ENCODE data around the gene CDC20B. TPM values are rescaled to one million over a fixed set of nuclear protein-coding genes. Genes with fewer than 3 reads are reported as not detected.

CDC20B gene
- total RNA-seq, 2 experiments from 2014 or later: not detected

DNA sequence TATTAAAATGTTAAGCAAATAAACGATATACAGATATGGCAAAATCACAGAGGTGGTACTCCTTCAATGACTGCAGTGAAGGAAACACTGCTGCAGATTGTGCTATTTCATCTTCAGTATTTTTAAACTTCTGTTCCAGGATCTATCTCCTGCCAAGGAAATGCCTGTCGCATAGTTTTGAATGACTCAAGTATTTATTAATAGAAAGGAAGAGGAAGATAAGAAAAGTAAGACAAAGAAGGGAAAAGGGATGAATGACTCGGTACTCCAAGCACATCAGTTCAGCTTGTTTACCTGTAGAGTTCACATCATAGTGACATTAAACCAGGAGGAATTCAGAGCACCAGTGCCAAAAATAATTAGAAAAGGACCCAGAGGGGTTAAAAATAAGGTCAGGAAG lies 18.1 kb downstream of the CDC20B start:
- DNase-seq: no peak
- Mint-ChIP-seq H3K27me3 (peaks cover 7% of the 10 kb centered on the region), H3K9me3 (no peaks in the 10 kb centered on the region), H3K27ac (no peak overlapping the region), H3K4me1 (ENCODE audit: low read depth) (no peaks in the 10 kb centered on the region), H3K36me3 (no peaks in the 10 kb centered on the region), H3K4me3 (no peak overlapping the region)
- ChIA-PET POLR2A (no interaction called here), CTCF (no interaction called here)
- intact Hi-C loops (cut with micrococcal nuclease): no loop called here

DNA sequence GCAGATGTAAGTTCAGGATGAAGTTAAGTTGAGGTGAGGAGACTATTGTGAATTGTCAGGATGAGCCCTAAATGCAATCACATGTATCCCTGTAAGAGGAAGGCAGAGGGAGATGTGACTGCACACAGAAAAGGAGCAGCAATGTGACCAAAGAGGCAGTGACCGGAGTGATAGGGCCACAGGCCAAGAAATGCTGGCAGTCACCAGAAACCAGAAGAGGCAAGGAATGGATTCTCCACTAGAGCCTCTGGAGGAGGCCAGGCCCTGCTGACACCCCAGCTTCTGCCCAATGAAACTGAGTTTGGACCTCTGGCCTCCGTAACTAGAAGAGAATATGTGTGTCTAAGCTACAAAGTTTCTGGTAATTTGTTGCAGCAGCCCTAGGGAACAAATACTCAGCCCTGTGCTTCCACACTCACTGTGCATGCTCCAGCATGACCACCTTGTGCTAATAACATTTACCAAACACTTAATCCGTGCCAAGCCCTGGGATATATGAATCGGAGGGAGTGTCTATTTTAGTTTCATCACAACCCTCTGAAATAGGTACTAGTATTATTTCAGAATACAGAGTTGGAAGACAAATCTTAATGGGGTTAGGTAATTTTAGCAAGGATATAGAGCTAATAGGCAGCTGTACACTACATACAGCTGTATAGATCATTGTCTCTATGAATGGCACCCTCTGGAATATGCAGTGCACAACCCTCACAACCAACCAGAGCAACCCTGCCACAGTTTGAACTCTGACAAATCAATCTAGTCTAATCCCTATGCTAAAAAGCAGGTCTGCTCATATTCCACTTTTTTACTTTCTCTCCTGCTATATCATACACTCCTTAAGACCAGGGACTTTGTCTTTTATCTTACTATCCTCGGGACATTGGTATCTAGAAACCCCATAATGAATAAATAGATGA lies 20.8 kb downstream of the CDC20B start:
- Mint-ChIP-seq H3K9me3 (no peaks in the 10 kb centered on the region), H3K27ac (no peak overlapping the region), H3K4me1 (ENCODE audit: low read depth) (no peaks in the 10 kb centered on the region), H3K4me3 (no peak overlapping the region), H3K27me3 (peaks cover 8% of the 10 kb centered on the region), H3K36me3 (no peaks in the 10 kb centered on the region)
- POLR2A ChIA-PET: no interaction called here
- CTCF ChIA-PET: interaction anchor here (1.3 to 1.7 kb wide), 2 partner anchors 208 to 248 kb away, joined by 5 to 7 read pairs; no protein-coding TSS in a partner anchor
- DNase-seq: no peak
- intact Hi-C loops (cut with micrococcal nuclease): no loop called here

GRCh38 chr5:55149308-55149795 lies 23.6 kb downstream of the CDC20B start:
- Mint-ChIP-seq H3K9me3 (no peaks in the 10 kb centered on the region), H3K4me3 (no peak overlapping the region), H3K27ac (no peak overlapping the region), H3K27me3 (peaks cover 5% of the 10 kb centered on the region), H3K36me3 (no peaks in the 10 kb centered on the region), H3K4me1 (ENCODE audit: low read depth) (peaks cover 5% of the 10 kb centered on the region)
- DNase-seq: no peak
- ChIA-PET CTCF (interaction anchor here (1.0 to 2.2 kb wide), 3 partner anchors 10 to 243 kb away, joined by 8 to 11 read pairs (median 10); partner anchors contain the start of gene GPX8), POLR2A (no interaction called here)
- intact Hi-C loops (cut with micrococcal nuclease): no loop called here

- H3K4me3 Mint-ChIP-seq: no peak overlapping the region
- intact Hi-C loops (cut with micrococcal nuclease): loop anchor here (1.0 kb wide), 3 partner anchors 202 to 629 kb away; partner anchors contain the start of gene SNX18
- peak; percentile 89 for DNase-seq
- H3K4me1 Mint-ChIP-seq (ENCODE audit: low read depth): peaks cover 12% of the 10 kb centered on the region
- H3K36me3 Mint-ChIP-seq: no peaks in the 10 kb centered on the region
- no peaks in the 10 kb centered on the region for H3K9me3 Mint-ChIP-seq
- POLR2A ChIA-PET: no interaction called here
- H3K27ac Mint-ChIP-seq: no peak overlapping the region
- H3K27me3 Mint-ChIP-seq: peaks cover 1% of the 10 kb centered on the region
- CTCF ChIA-PET: interaction anchor here (0.6 to 9.2 kb wide), 37 partner anchors 11 to 647 kb away, joined by 3 to 147 read pairs (median 4); partner anchors contain the start of gene GPX8
These were observed 26.3 kb downstream of the CDC20B start for GRCh38 chr5:55146543-55147151.

GRCh38 chr5:55146080-55146479 lies 26.9 kb downstream of the CDC20B start:
- no peak overlapping the region for H3K4me3 Mint-ChIP-seq
- DNase-seq: no peak
- H3K27ac Mint-ChIP-seq: no peak overlapping the region
- H3K4me1 Mint-ChIP-seq (ENCODE audit: low read depth): peaks cover 16% of the 10 kb centered on the region
- H3K9me3 Mint-ChIP-seq: no peaks in the 10 kb centered on the region
- no peaks in the 10 kb centered on the region for H3K36me3 Mint-ChIP-seq
- POLR2A ChIA-PET: no interaction called here
- CTCF ChIA-PET: interaction anchor here (0.6 to 9.2 kb wide), 30 partner anchors 13 to 629 kb away, joined by 3 to 147 read pairs (median 4); partner anchors contain the start of gene GPX8
- peaks cover 1% of the 10 kb centered on the region for H3K27me3 Mint-ChIP-seq
- intact Hi-C loops (cut with micrococcal nuclease): loop anchor here (1.0 kb wide), 3 partner anchors 202 to 629 kb away; partner anchors contain the start of gene SNX18

- ChIA-PET CTCF (interaction anchor here (1.1 to 9.2 kb wide), 3 partner anchors 16 to 238 kb away, joined by 3 to 147 read pairs (median 96); partner anchors contain the start of gene GPX8), POLR2A (no interaction called here)
- Mint-ChIP-seq H3K27ac (no peak overlapping the region), H3K4me1 (ENCODE audit: low read depth) (peaks cover 21% of the 10 kb centered on the region), H3K36me3 (no peaks in the 10 kb centered on the region), H3K4me3 (no peak overlapping the region), H3K27me3 (no peaks in the 10 kb centered on the region), H3K9me3 (no peaks in the 10 kb centered on the region)
- intact Hi-C loops (cut with micrococcal nuclease): loop anchor here (5.0 kb wide), 1 partner anchor 71 kb away; no protein-coding TSS in a partner anchor
- DNase-seq: no peak
These were observed 29.4 kb downstream of the CDC20B start for GRCh38 chr5:55143624-55144023.

DNA sequence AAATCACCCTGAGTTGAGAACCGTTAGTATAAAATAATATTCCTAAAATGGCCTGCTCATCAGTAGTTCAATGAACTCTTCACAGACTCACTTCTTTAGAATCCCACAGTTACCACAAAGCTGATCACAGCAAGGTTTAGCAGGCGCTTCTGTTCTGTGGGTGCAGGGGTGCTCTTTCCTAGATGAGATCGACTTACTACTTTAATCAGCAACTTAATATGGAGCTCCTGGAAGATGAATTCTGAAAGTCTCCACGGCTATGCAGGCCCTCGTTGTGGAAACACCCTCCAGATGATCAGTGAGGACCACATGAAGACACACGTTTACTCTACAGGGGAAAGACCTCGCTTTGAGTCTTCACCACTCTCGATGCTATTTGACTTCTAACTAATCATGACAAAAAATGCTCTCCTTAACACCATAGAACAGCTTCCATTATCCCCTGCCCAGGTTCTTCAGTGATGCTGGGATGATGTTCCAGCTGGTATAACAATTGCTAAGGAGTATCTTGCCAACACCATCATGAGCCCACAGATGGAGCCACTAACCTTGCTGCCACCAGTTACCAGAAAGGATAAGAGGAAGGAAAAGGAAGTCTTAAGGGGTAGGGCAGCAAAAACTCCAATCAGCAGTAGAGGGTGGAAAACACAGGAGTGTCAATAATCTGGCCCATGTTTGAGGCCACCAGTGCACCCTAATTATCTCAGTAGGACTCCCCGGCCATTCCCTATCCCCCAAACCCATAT lies 30.9 kb downstream of the CDC20B start:
- peak; percentile 24 for DNase-seq
- Mint-ChIP-seq H3K36me3 (no peaks in the 10 kb centered on the region), H3K27me3 (peaks cover 3% of the 10 kb centered on the region), H3K4me3 (no peak overlapping the region), H3K27ac (no peak overlapping the region), H3K4me1 (ENCODE audit: low read depth) (peaks cover 21% of the 10 kb centered on the region), H3K9me3 (no peaks in the 10 kb centered on the region)
- POLR2A ChIA-PET: interaction anchor here (0.8 kb wide), 1 partner anchor 105 kb away, joined by 3 read pairs; no protein-coding TSS in a partner anchor
- CTCF ChIA-PET: interaction anchor here (0.6 to 9.2 kb wide), 7 partner anchors 105 to 236 kb away, joined by 3 to 147 read pairs (median 4); no protein-coding TSS in a partner anchor
- intact Hi-C loops (cut with micrococcal nuclease): loop anchor here (2.0 to 5.0 kb wide), 2 partner anchors 37 to 70 kb away; no protein-coding TSS in a partner anchor

DNA sequence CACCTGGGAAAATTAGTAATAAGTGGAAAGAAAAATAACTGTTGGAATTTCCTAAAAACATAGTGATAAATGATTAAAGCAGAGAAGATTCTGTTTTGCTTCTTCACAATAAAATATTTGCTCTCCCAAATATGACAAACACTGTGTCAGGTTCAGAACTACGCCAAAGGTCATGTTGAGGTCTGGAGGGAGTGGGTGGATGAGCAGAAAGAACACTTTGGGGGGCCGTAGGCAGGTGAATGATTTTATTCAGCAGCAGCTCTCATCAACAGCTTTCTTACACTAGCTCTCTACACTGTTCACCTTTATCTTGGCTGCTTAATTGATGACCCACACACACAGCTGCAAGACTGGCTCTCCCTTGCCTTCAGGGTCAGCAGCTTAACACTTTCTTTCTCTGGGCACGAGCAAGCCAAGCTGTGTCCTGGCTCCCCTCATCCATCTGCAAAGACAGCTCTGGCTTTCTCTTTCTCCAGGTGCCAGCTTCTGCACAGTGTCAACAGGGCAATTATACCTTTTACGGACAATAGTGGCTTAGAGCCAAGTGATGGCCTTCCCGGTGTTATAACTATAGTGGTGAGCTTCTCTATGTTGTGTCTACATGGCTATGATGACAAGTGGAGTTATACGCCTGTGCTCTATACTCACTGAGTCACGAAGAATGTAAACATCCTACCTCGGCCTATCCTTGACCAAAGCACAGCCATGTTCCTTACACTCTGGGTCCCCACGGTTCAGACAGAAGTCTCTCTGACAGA lies 31.9 kb downstream of the CDC20B start:
- CTCF ChIA-PET: interaction anchor here (0.6 to 9.2 kb wide), 7 partner anchors 18 to 235 kb away, joined by 3 to 147 read pairs (median 3); partner anchors contain the start of genes GPX8 and GZMK
- H3K36me3 Mint-ChIP-seq: no peaks in the 10 kb centered on the region
- no peak for DNase-seq
- no peaks in the 10 kb centered on the region for H3K9me3 Mint-ChIP-seq
- peaks cover 3% of the 10 kb centered on the region for H3K27me3 Mint-ChIP-seq
- intact Hi-C loops (cut with micrococcal nuclease): loop anchor here (2.0 to 5.0 kb wide), 2 partner anchors 36 to 69 kb away; no protein-coding TSS in a partner anchor
- POLR2A ChIA-PET: no interaction called here
- H3K4me1 Mint-ChIP-seq (ENCODE audit: low read depth): peaks cover 16% of the 10 kb centered on the region
- no peak overlapping the region for H3K27ac Mint-ChIP-seq
- no peak overlapping the region for H3K4me3 Mint-ChIP-seq

- H3K27me3 Mint-ChIP-seq: peaks cover 6% of the 10 kb centered on the region
- ChIA-PET POLR2A (no interaction called here), CTCF (interaction anchor here (6.1 kb wide), 1 partner anchor 192 kb away, joined by 42 read pairs; no protein-coding TSS in a partner anchor)
- DNase-seq: no peak
- peaks cover under 1% of the 10 kb centered on the region for H3K9me3 Mint-ChIP-seq
- peaks cover 16% of the 10 kb centered on the region for H3K4me1 Mint-ChIP-seq (ENCODE audit: low read depth)
- H3K27ac Mint-ChIP-seq: no peak overlapping the region
- H3K4me3 Mint-ChIP-seq: no peak overlapping the region
- intact Hi-C loops (cut with micrococcal nuclease): no loop called here
- no peaks in the 10 kb centered on the region for H3K36me3 Mint-ChIP-seq
These were observed 36.5 kb downstream of the CDC20B start for GRCh38 chr5:55136521-55136920.

DNA sequence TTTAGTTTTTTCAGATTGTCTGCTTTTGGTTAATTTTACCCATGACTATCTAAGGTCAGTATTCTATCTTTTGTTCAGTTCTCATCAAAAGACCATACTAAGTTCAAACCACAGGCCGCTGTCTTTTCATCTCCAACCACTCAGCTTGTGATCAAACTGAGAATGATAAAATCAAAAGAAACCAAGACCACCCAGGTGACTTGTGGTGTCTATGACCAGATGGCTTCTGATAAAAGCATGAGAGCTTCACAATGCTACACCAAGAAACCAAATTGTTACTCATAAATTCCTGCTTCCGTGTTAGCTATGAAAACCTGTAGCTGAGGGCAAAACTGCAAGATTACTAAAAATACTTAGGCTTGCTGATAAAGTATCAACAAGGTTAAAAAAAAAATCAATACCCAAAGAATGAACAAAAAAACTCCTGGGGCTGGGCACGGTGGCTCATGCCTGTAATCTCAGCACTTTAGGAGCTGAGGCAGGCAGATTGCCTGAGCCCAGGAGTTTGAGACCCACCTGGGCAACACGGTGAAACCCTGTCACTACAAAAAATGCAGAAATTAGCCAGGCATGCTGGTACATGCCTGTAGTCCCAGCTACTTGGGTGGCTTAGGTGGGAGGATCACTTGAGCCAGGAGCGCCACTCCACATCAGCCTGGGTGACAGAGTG lies 38.8 kb downstream of the CDC20B start:
- ChIA-PET CTCF (interaction anchor here (1.1 to 4.5 kb wide), 2 partner anchors 13 to 190 kb away, joined by 3 to 24 read pairs; no protein-coding TSS in a partner anchor), POLR2A (interaction anchor here (1.1 kb wide), 1 partner anchor 96 kb away, joined by 7 read pairs; no protein-coding TSS in a partner anchor)
- no peak overlapping the region for H3K4me3 Mint-ChIP-seq
- H3K27me3 Mint-ChIP-seq: peaks cover 6% of the 10 kb centered on the region
- intact Hi-C loops (cut with micrococcal nuclease): loop anchor here (1.0 kb wide), 1 partner anchor 97 kb away; no protein-coding TSS in a partner anchor
- no peak overlapping the region for H3K27ac Mint-ChIP-seq
- DNase-seq: peak; percentile 16
- H3K9me3 Mint-ChIP-seq: peaks cover 17% of the 10 kb centered on the region
- H3K4me1 Mint-ChIP-seq (ENCODE audit: low read depth): peaks cover 8% of the 10 kb centered on the region
- H3K36me3 Mint-ChIP-seq: peaks cover 8% of the 10 kb centered on the region
